OCI-LY3 (cell line): ENCODE data around the gene FBP1.

ENCODE experiments used
- H2AFZ ChIP-seq: fragments of 200-600, 300-600 bp; shearing (Covaris generic); 2 replicates; pipeline ENCODE4 v1.6.0; 2014; ENCODE audit warnings: antibody characterized with exemption, low read depth, low read length
- H3K27ac ChIP-seq: fragments of 200-600, 300-600 bp; sonication (generic); 2 replicates; pipeline ENCODE4 v1.5.1; 2014; ENCODE audit warnings: mild to moderate bottlenecking, low read length, moderate library complexity, mixed read lengths
- H3K27me3 ChIP-seq: fragments of 200-600, 300-600 bp; sonication (generic); 2 replicates; pipeline ENCODE4 v1.6.1; 2014; ENCODE audit warnings: low read depth, low read length, mixed read lengths
- H3K36me3 ChIP-seq: fragments of 200-600, 300-600 bp; sonication (generic); replicated peaks from 2 replicates; pipeline ENCODE3; 2014; ENCODE audit warnings: low read depth, low read length, mixed read lengths
- H3K4me1 ChIP-seq: fragments of 300-600, 200-600 bp; sonication (generic); 2 replicates; pipeline ENCODE4 v1.6.1; 2014; ENCODE audit warnings: low read length, mixed read lengths
- H3K4me2 ChIP-seq: fragments of 200-600, 300-600 bp; sonication (generic); 2 replicates; pipeline ENCODE4 v1.6.1; 2014; ENCODE audit warnings: low read length, mixed read lengths
- H3K4me3 ChIP-seq: fragments of 300-600, 200-600 bp; sonication (generic); 2 replicates; pipeline ENCODE4 v1.5.1; 2014; ENCODE audit warnings: antibody characterized with exemption, mild to moderate bottlenecking, low read length, moderate library complexity
- H3K79me2 ChIP-seq: fragments of 300-600, 200-600 bp; shearing (Covaris generic); 2 replicates; pipeline ENCODE4 v1.6.1; 2014; ENCODE audit warnings: mild to moderate bottlenecking, low read length, mixed read lengths
- H3K9ac ChIP-seq: fragments of 300-600, 200-600 bp; shearing (Covaris generic); 2 replicates; pipeline ENCODE4 v1.6.0; 2014; ENCODE audit warnings: mild to moderate bottlenecking, low read length, moderate library complexity
- H3K9me3 ChIP-seq: fragments of 200-600, 300-600 bp; shearing (Covaris generic); 2 replicates; pipeline ENCODE4 v1.6.1; 2014; ENCODE audit warnings: low read length, mixed read lengths; ENCODE audit not compliant: insufficient read depth
- H4K20me1 ChIP-seq: fragments of 200-600, 300-600 bp; sonication (generic); 2 replicates; pipeline ENCODE4 v1.6.1; 2016; ENCODE audit warnings: low read length, mixed read lengths; ENCODE audit not compliant: insufficient read depth
- CTCF ChIP-seq: fragments of 200-600, 300-600 bp; sonication (generic); IDR thresholded peaks from 2 replicates; pipeline ENCODE4 v1.5.1; 2014; ENCODE audit warnings: antibody characterized with exemption, low read length, low read depth
- EZH2phosphoT487 ChIP-seq: fragments of 200-600 bp; shearing (Covaris generic); IDR thresholded peaks from 2 replicates; pipeline ENCODE4 v1.6.1; 2018; ENCODE audit warnings: antibody characterized with exemption, mixed run types, low read depth

Gene FBP1

GRCh38 chr9:94630281-94630680 is 9.0 kb downstream of the FBP1 start:
- Histone ChIP-seq H3K4me2 (no peak overlapping the region), H3K4me1 (no peaks in the 10 kb centered on the region), H3K79me2 (no peaks in the 10 kb centered on the region), H3K36me3 (no peaks in the 10 kb centered on the region), H3K27me3 (peaks cover 19% of the 10 kb centered on the region; the same call in 1 of the 2 replicates), H3K27ac (no peak overlapping the region), H3K9me3 (no peaks in the 10 kb centered on the region), H4K20me1 (no peaks in the 10 kb centered on the region), H3K4me3 (no peak overlapping the region), H3K9ac (no peak overlapping the region), H2AFZ (no peak overlapping the region)
- no peak for TF ChIP-seq CTCF
- TF ChIP-seq EZH2phosphoT487 = no peak

GRCh38 chr9:94627287-94627686 is 12.0 kb downstream of the FBP1 start:
- Histone ChIP-seq H3K4me1 (no peaks in the 10 kb centered on the region), H3K27me3 (peaks cover 11% of the 10 kb centered on the region; the same call in 1 of the 2 replicates), H3K4me3 (no peak overlapping the region), H3K36me3 (no peaks in the 10 kb centered on the region), H3K27ac (no peak overlapping the region), H2AFZ (no peak overlapping the region), H3K9ac (no peak overlapping the region), H3K79me2 (no peaks in the 10 kb centered on the region), H4K20me1 (no peaks in the 10 kb centered on the region), H3K9me3 (no peaks in the 10 kb centered on the region), H3K4me2 (no peak overlapping the region)
- TF ChIP-seq EZH2phosphoT487 (no peak), CTCF (no peak)

GRCh38 chr9:94625835-94626234 is 13.5 kb downstream of the FBP1 start:
- Histone ChIP-seq H3K27ac (no peak overlapping the region), H3K36me3 (no peaks in the 10 kb centered on the region), H3K9me3 (no peaks in the 10 kb centered on the region), H3K9ac (no peak overlapping the region), H3K27me3 (0 out of 2 replicates have a peak, but pooled peaks cover 3% of the 10 kb centered on the region), H3K79me2 (no peaks in the 10 kb centered on the region), H3K4me2 (no peak overlapping the region), H3K4me3 (no peak overlapping the region), H3K4me1 (no peaks in the 10 kb centered on the region), H4K20me1 (no peaks in the 10 kb centered on the region), H2AFZ (no peak overlapping the region)
- TF ChIP-seq CTCF (no peak), EZH2phosphoT487 (no peak)

GRCh38 chr9:94624629-94625028 is 14.7 kb downstream of the FBP1 start:
- Histone ChIP-seq H2AFZ (no peak overlapping the region), H3K9me3 (no peaks in the 10 kb centered on the region), H3K4me1 (no peaks in the 10 kb centered on the region), H3K36me3 (no peaks in the 10 kb centered on the region), H3K4me2 (no peak overlapping the region), H3K4me3 (no peak overlapping the region), H3K79me2 (no peaks in the 10 kb centered on the region), H3K27me3 (0 out of 2 replicates have a peak, but pooled peaks cover 3% of the 10 kb centered on the region), H3K9ac (no peak overlapping the region), H4K20me1 (no peaks in the 10 kb centered on the region), H3K27ac (no peak overlapping the region)
- TF ChIP-seq EZH2phosphoT487 = no peak
- TF ChIP-seq CTCF = no peak
